HCT116 (cell line): ENCODE results near the gene SUPT6H. TPM values are rescaled to one million over a fixed set of nuclear protein-coding genes. Genes with fewer than 3 reads are reported as not detected.

Source experiments
- ATAC-seq: fragments of 200-7000 bp; cut with Tn5 transposase; 2 replicates; pipeline ENCODE4 v1.9.1; 2020; ENCODE audit warnings: mild to moderate bottlenecking, moderate library complexity
- BruUV-seq: library from RNA; stranded (reverse); fragments of 400-500 nt; replicated peaks from 2 replicates; lab custom pipeline; 2021; lab: Mats Ljungman, UMichigan
- CTCF ChIA-PET: fragments of 300-600 bp; sonication (Branson Sonifier 250); formaldehyde crosslinking; loops from one replicate; lab custom pipeline; 2021; ENCODE audit warnings: antibody characterized with exemption; lab: Charles Lee
- POLR2A ChIA-PET: fragments of 300-600, 350-600 bp; sonication (Branson Sonifier 250); formaldehyde crosslinking; loops from one replicate; lab custom pipeline; 2021; ENCODE audit warnings: antibody characterized with exemption; lab: Charles Lee
- RAD21 ChIA-PET, 2 experiments: fragments of 300-600 bp; sonication (Branson Sonifier 250); formaldehyde crosslinking; loops; one replicate each; lab custom pipeline; 2023; ENCODE audit warnings: low total read pairs in 2 of 2; ENCODE audit not compliant: uncharacterized antibody in 2 of 2, unreplicated experiment in 2 of 2, low non-redundant PET in 1 of 2; lab: Charles Lee
- DNase-seq: peaks from one replicate; pipeline ENCODE4 v3.0.0-alpha.2; 2010; ENCODE audit warnings: low read depth, low spot score
- H2AFZ ChIP-seq: fragments of 200-600 bp; shearing (Covaris generic), sonication (generic); 2 replicates; pipeline ENCODE4 v1.6.1; 2017; ENCODE audit warnings: low read depth, mixed run types, mixed read lengths, antibody characterized with exemption, low read length; ENCODE audit not compliant: poor library complexity, severe bottlenecking
- H3K27ac ChIP-seq: 2 replicates; pipeline ENCODE4 v1.5.1; 2012; ENCODE audit warnings: low read depth, low read length
- H3K27me3 ChIP-seq: fragments of 200-600 bp; sonication (generic); 2 replicates; pipeline ENCODE4 v1.6.1; 2016; ENCODE audit warnings: mixed run types, low read length, mixed read lengths; ENCODE audit not compliant: insufficient read depth
- H3K36me3 ChIP-seq, 2 experiments: fragments of 200-500 bp in 1 of 2; fragments of 200-600 bp in 1 of 2; sonication (Bioruptor generic) in 1 of 2; sonication (generic) in 1 of 2; 2 replicates each; pipeline versions ENCODE4 v1.5.1 to v1.6.1; 2014 to 2016; ENCODE audit warnings: low read length in 2 of 2, inconsistent platforms in 1 of 2, mixed read lengths in 1 of 2, mixed run types in 1 of 2; ENCODE audit not compliant: insufficient read depth in 2 of 2, control insufficient read depth in 1 of 2
- H3K4me1 ChIP-seq, 2 experiments: fragments of 200-600 bp in 1 of 2; sonication (generic) in 1 of 2; 2 replicates each; pipeline versions ENCODE4 v1.5.1 to v1.6.1; 2012 to 2017; ENCODE audit warnings: low read length in 2 of 2, inconsistent platforms in 1 of 2, mild to moderate bottlenecking in 1 of 2, mixed read lengths in 1 of 2, mixed run types in 1 of 2, moderate library complexity in 1 of 2; ENCODE audit not compliant: insufficient read depth in 2 of 2, control insufficient read depth in 1 of 2
- H3K4me2 ChIP-seq: fragments of 200-600 bp; sonication (generic); 2 replicates; pipeline ENCODE4 v1.6.1; 2017; ENCODE audit warnings: mixed run types, low read length, mixed read lengths
- H3K4me3 ChIP-seq, 2 experiments: fragments of 200-600 bp in 1 of 2; sonication (generic) in 1 of 2; replicated peaks in 1 of 2; 2 replicates each; pipeline ENCODE4 v1.5.1; 2011 to 2016; ENCODE audit warnings: low read length in 2 of 2, control low read depth in 1 of 2, low read depth in 1 of 2, mild to moderate bottlenecking in 1 of 2, mixed read lengths in 1 of 2, mixed run types in 1 of 2
- H3K79me2 ChIP-seq: fragments of 200-600 bp; sonication (generic); 2 replicates; pipeline ENCODE4 v1.6.1; 2017; ENCODE audit warnings: mild to moderate bottlenecking, mixed run types, low read length, moderate library complexity, mixed read lengths; ENCODE audit not compliant: insufficient read depth
- H3K9ac ChIP-seq: fragments of 200-600 bp; sonication (generic); 2 replicates; pipeline ENCODE4 v1.6.1; 2016; ENCODE audit warnings: low read length, mixed read lengths
- H3K9me2 ChIP-seq: fragments of 200-600 bp; sonication (generic), shearing (Covaris generic); 2 replicates; pipeline ENCODE4 v1.6.1; 2017; ENCODE audit warnings: mixed run types, mild to moderate bottlenecking, moderate library complexity; ENCODE audit not compliant: insufficient read depth
- H3K9me3 ChIP-seq, 2 experiments: fragments of 200-500 bp in 1 of 2; fragments of 200-600 bp in 1 of 2; sonication (Bioruptor generic) in 1 of 2; sonication (generic) in 1 of 2; 2 replicates each; pipeline ENCODE4 v1.6.1; 2014 to 2017; ENCODE audit warnings: low read length in 2 of 2, mixed read lengths in 2 of 2, inconsistent platforms in 1 of 2, low read depth in 1 of 2, mild to moderate bottlenecking in 1 of 2, mixed run types in 1 of 2, moderate library complexity in 1 of 2; ENCODE audit not compliant: control insufficient read depth in 1 of 2, insufficient read depth in 1 of 2
- H4K20me1 ChIP-seq: fragments of 200-600 bp; sonication (generic), shearing (Covaris generic); 2 replicates; pipeline ENCODE4 v1.6.1; 2017; ENCODE audit warnings: mixed run types, mild to moderate bottlenecking, moderate library complexity; ENCODE audit not compliant: insufficient read depth
- ATF3 ChIP-seq: IDR thresholded peaks from 2 replicates; pipeline ENCODE4 v1.6.1; 2012
- CEBPB ChIP-seq: IDR thresholded peaks from 2 replicates; pipeline ENCODE4 v1.6.1; 2012; ENCODE audit warnings: low read depth
- EGR1 ChIP-seq: IDR thresholded peaks from 2 replicates; pipeline ENCODE4 v1.6.1; 2012; ENCODE audit warnings: low read depth
- ELF1 ChIP-seq: IDR thresholded peaks from 2 replicates; pipeline ENCODE4 v1.6.1; 2012; ENCODE audit warnings: low read depth, borderline replicate concordance
- EZH2 ChIP-seq: fragments of 200-600 bp; sonication (generic); IDR thresholded peaks from 2 replicates; pipeline ENCODE4 v1.6.1; 2017; ENCODE audit warnings: antibody characterized with exemption, mixed run types
- EZH2phosphoT487 ChIP-seq: fragments of 200-600 bp; IDR thresholded peaks from 2 replicates; pipeline ENCODE4 v1.6.1; 2018; ENCODE audit warnings: antibody characterized with exemption, borderline replicate concordance
- JUND ChIP-seq: IDR thresholded peaks from 2 replicates; pipeline ENCODE4 v1.6.1; 2012
- MAX ChIP-seq: IDR thresholded peaks from 2 replicates; pipeline ENCODE4 v1.6.1; 2012
- POLR2A ChIP-seq: IDR thresholded peaks from 2 replicates; pipeline ENCODE4 v1.7.0; 2011; ENCODE audit warnings: borderline replicate concordance; ENCODE audit not compliant: insufficient read depth, insufficient read length; ENCODE audit errors: extremely low read depth
- POLR2AphosphoS5 ChIP-seq: IDR thresholded peaks from 2 replicates; pipeline ENCODE4 v1.6.1; 2011; ENCODE audit warnings: mild to moderate bottlenecking, low read depth, low read length, moderate library complexity
- SIN3A ChIP-seq: IDR thresholded peaks from 2 replicates; pipeline ENCODE4 v1.6.1; 2012; ENCODE audit warnings: low read depth
- SP1 ChIP-seq: IDR thresholded peaks from 2 replicates; pipeline ENCODE4 v1.6.1; 2012; ENCODE audit warnings: low read depth
- SRF ChIP-seq: IDR thresholded peaks from 2 replicates; pipeline ENCODE4 v1.6.1; 2012; ENCODE audit warnings: low read depth
- ZFX ChIP-seq: fragments of 450-650 bp; IDR thresholded peaks from 2 replicates; pipeline ENCODE4 v1.6.1; 2017
- ZNF274 ChIP-seq: fragments of 200-500 bp; sonication (Bioruptor generic); IDR thresholded peaks from 2 replicates; pipeline ENCODE4 v1.6.1; 2014; ENCODE audit warnings: mild to moderate bottlenecking, low read depth, low read length, inconsistent platforms
- intact Hi-C: fragments of 100-400 bp; cut with micrococcal nuclease; formaldehyde crosslinking; loops from 2 replicates; pipeline ENCODE4 v1.10.0; 2022
- total RNA-seq: library from RNA; stranded (reverse); gene quantifications from one replicate; pipeline ENCODE4 v1.2.1, GENCODE V29; 2021; ENCODE audit not compliant: unreplicated experiment
- TF ChIP-seq, protein P1 (sequence below): IDR thresholded peaks from 2 replicates; pipeline ENCODE4 v1.6.1; 2011; ENCODE audit warnings: mild to moderate bottlenecking, low read length, moderate library complexity; ENCODE audit not compliant: insufficient replicate concordance; ENCODE audit errors: extremely low read depth
- TF ChIP-seq, protein P2 (sequence below): IDR thresholded peaks from 2 replicates; pipeline ENCODE4 v1.6.1; 2012; ENCODE audit warnings: low read depth

The SUPT6H gene
- total RNA-seq, 1 experiment from 2014 or later = 62.1 TPM

GRCh38 chr17:28689011-28689410 lies 27.0 kb downstream of the SUPT6H start:
- H3K9me3 ChIP-seq = no peaks in the 10 kb centered on the region
- RAD21 ChIA-PET = no interaction called here
- no peaks in the 10 kb centered on the region for H3K9me2 ChIP-seq
- TF ChIP-seq ATF3 (no peak), ZNF274 (no peak), POLR2A (no peak), SIN3A (no peak), SP1 (no peak), SRF (no peak), ZFX (no peak), MAX (no peak), EZH2 (no peak), ELF1 (no peak), CEBPB (no peak), EGR1 (no peak), JUND (no peak), EZH2phosphoT487 (no peak), POLR2AphosphoS5 (no peak)
- TF ChIP-seq, protein P1, sequence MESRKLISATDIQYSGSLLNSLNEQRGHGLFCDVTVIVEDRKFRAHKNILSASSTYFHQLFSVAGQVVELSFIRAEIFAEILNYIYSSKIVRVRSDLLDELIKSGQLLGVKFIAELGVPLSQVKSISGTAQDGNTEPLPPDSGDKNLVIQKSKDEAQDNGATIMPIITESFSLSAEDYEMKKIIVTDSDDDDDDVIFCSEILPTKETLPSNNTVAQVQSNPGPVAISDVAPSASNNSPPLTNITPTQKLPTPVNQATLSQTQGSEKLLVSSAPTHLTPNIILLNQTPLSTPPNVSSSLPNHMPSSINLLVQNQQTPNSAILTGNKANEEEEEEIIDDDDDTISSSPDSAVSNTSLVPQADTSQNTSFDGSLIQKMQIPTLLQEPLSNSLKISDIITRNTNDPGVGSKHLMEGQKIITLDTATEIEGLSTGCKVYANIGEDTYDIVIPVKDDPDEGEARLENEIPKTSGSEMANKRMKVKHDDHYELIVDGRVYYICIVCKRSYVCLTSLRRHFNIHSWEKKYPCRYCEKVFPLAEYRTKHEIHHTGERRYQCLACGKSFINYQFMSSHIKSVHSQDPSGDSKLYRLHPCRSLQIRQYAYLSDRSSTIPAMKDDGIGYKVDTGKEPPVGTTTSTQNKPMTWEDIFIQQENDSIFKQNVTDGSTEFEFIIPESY = no peak
- TF ChIP-seq, protein P2, sequence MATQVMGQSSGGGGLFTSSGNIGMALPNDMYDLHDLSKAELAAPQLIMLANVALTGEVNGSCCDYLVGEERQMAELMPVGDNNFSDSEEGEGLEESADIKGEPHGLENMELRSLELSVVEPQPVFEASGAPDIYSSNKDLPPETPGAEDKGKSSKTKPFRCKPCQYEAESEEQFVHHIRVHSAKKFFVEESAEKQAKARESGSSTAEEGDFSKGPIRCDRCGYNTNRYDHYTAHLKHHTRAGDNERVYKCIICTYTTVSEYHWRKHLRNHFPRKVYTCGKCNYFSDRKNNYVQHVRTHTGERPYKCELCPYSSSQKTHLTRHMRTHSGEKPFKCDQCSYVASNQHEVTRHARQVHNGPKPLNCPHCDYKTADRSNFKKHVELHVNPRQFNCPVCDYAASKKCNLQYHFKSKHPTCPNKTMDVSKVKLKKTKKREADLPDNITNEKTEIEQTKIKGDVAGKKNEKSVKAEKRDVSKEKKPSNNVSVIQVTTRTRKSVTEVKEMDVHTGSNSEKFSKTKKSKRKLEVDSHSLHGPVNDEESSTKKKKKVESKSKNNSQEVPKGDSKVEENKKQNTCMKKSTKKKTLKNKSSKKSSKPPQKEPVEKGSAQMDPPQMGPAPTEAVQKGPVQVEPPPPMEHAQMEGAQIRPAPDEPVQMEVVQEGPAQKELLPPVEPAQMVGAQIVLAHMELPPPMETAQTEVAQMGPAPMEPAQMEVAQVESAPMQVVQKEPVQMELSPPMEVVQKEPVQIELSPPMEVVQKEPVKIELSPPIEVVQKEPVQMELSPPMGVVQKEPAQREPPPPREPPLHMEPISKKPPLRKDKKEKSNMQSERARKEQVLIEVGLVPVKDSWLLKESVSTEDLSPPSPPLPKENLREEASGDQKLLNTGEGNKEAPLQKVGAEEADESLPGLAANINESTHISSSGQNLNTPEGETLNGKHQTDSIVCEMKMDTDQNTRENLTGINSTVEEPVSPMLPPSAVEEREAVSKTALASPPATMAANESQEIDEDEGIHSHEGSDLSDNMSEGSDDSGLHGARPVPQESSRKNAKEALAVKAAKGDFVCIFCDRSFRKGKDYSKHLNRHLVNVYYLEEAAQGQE = no peak
- no peak overlapping the region for H3K4me3 ChIP-seq
- H3K4me1 ChIP-seq = no peaks in the 10 kb centered on the region
- intact Hi-C loops = no loop called here
- BruUV-seq = no TSS peak
- peaks cover 72 to 73% of the 10 kb centered on the region in 2 experiments for H3K36me3 ChIP-seq
- H3K4me2 ChIP-seq = no peak overlapping the region
- H4K20me1 ChIP-seq = no peaks in the 10 kb centered on the region
- no peak for ATAC-seq
- POLR2A ChIA-PET = no interaction called here
- no peaks in the 10 kb centered on the region for H3K79me2 ChIP-seq
- H3K27me3 ChIP-seq = no peaks in the 10 kb centered on the region
- no peak overlapping the region for H2AFZ ChIP-seq
- CTCF ChIA-PET = no interaction called here
- H3K27ac ChIP-seq = no peak overlapping the region
- DNase-seq = no peak
- H3K9ac ChIP-seq = no peak overlapping the region
